Heart right ventricle (tissue), 16 donors: ENCODE results near the gene URAD. TPM values are rescaled to one million over a fixed set of nuclear protein-coding genes. Genes with fewer than 3 reads are reported as not detected.

Experiments used
- ATAC-seq, 8 donors: fragments of 200-7000 bp; cut with Tn5 transposase; one replicate each; pipeline ENCODE4 v1.9.1; 2020; ENCODE audit warnings: mild to moderate bottlenecking in 8 of 8, moderate library complexity in 8 of 8, moderate number of reproducible peaks in 1 of 8
- DNase-seq, 2 donors: peaks; one replicate each; pipeline ENCODE4 v3.0.0-alpha.2; 2020
- H3K27ac ChIP-seq, 10 donors: fragments of 200-600 bp; sonication (generic) in 2 of 10; one replicate each; pipeline versions ENCODE4 v1.5.0 to v1.8.0; 2020 to 2022; ENCODE audit warnings: mild to moderate bottlenecking in 3 of 10
- H3K27me3 ChIP-seq, 7 donors: fragments of 200-600 bp; one replicate each; pipeline ENCODE4 v1.8.0; 2021 to 2022; ENCODE audit warnings: mild to moderate bottlenecking in 2 of 7
- H3K36me3 ChIP-seq, 9 donors: fragments of 200-600 bp; sonication (generic) in 1 of 9; one replicate each; pipeline versions ENCODE4 v1.5.0 to v1.8.0; 2020 to 2022; ENCODE audit warnings: mild to moderate bottlenecking in 2 of 9
- H3K4me1 ChIP-seq, 9 donors: fragments of 200-600 bp; sonication (generic) in 1 of 9; one replicate each; pipeline versions ENCODE4 v1.5.0 to v1.8.0; 2020 to 2022; ENCODE audit warnings: mild to moderate bottlenecking in 4 of 9
- H3K4me3 ChIP-seq, 10 donors: fragments of 200-600 bp; sonication (generic) in 2 of 10; one replicate each; pipeline versions ENCODE4 v1.5.0 to v1.8.0; 2020 to 2022; ENCODE audit warnings: mild to moderate bottlenecking in 7 of 10, moderate library complexity in 2 of 10
- H3K9me3 ChIP-seq, 11 donors: fragments of 200-600 bp in 10 of 11; sonication (generic) in 2 of 11; one replicate each; pipeline versions ENCODE4 v1.5.0 to v1.8.0; 2013 to 2022; ENCODE audit warnings: mild to moderate bottlenecking in 2 of 11, control low read depth in 1 of 11, moderate library complexity in 1 of 11
- WGBS, 2 donors: extraction: QIAGEN DNeasy Blood & Tissue Kit; methylation state at CpG; one replicate each; pipeline ENCODE4 v1.1.7; 2013; ENCODE audit warnings: inconsistent platforms in 1 of 2; 5-methylcytosine and 5-hydroxymethylcytosine counted together
- intact Hi-C, 10 donors: fragments of 100-400 bp; cut with DNase I; formaldehyde crosslinking; loops; one replicate each; pipeline versions ENCODE4 v1.11.1 to v1.14.2; 2022
- polyA plus RNA-seq, 2 donors: library from polyadenylated mRNA; stranded (reverse); fragments of 200-250 nt; gene quantifications; one replicate each; pipeline ENCODE4 v1.2.3, GENCODE V29; 2013
- total RNA-seq, 10 donors: library from RNA; stranded (reverse); fragmentation: NEBNext Ultra II Directional in 3 of 10; extraction: Animal tissue kit (Norgen Biotek cat#: 25700) in 3 of 10; gene quantifications; one replicate each; pipeline versions ENCODE4 v1.2.1 to v1.2.4, GENCODE V29; 2021 to 2023
- TF ChIP-seq, protein P1 (sequence below), 9 donors: fragments of 200-600 bp; sonication (generic) in 2 of 9; IDR thresholded peaks; one replicate each; pipeline versions ENCODE4 v1.5.0 to v1.8.0; 2021 to 2022; ENCODE audit warnings: antibody characterized with exemption in 9 of 9, mild to moderate bottlenecking in 5 of 9, moderate library complexity in 1 of 9
- donor health status: Arrhythmogenic right ventricular cardiomyopathy.
- donor health status: ischemic (EF 13 %, LVEDD 7.1; RV severe dilation, severe dysfunction).
- donor health status: healthy with polysubstance abuse.
- donor health status: DM: no; HTN: yes; CAD: no.
- donor health status: DM: no; HTN: no; CAD: no.
- donor health status: ischemic (EF 25% LVEDD 6.9; RV normal size, moderate dysfunction).
- donor health status: ischemic (EF 25% LVEDD 5.7; RV mildly dilated, moderate dysfunction).
- donor health status: healthy.
- donor health status: DM: yes; HTN: yes; CAD: no.
- donor health status: Ischemic cardiomyopathy.
- donor health status: ischemic (EF 35%, LVEDD 5.7; RV mildly dilated, moderate dysfunction).
- donor health status: nonischemic (EF 11% LVEDD 7.7; RV severe dilation, severe dysfunction).
- donor health status: DM: yes; HTN: yes; CAD: no.
- donor health status: PGD.
- donor health status: ischemic (EF 29% LVEDD 5.4; RV normal size, mild dysfunction).
- donor health status: nonischemic (EF 23%, LVEDD 6.1; RV moderate dilation, normal function).

Gene URAD
- total and polyA plus RNA-seq, 12 donors: 0.07 TPM; not detected in 11

DNA sequence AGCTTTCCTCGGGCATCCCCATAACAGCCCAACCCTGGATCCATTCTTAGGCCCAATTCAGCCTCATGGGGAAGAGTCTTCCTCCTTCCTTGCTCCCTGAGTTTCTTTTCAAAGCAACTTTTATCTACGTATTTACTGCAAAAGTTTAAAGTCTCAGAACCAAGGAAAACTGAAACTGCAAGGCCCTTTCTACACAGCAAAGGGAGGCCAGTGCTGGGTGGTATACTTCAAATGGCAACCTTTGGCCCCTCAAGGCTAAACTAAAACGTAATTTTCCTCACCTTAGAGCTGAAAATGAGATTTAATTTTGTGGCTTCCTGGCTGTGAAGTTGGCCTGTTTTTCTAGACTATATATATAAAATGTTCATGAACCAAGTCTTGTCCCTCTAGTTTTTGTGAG is 25.0 kb downstream of the URAD start:
- Histone ChIP-seq H3K36me3 (no peaks in the 10 kb centered on the region), H3K4me3 (no peak overlapping the region), H3K27ac (no peak overlapping the region), H3K9me3 (no peaks in the 10 kb centered on the region), H3K4me1 (peaks cover 3 to 43% (median 29%) of the 10 kb centered on the region in 9 donors), H3K27me3 (peaks cover 45 to 100% (median 100%) of the 10 kb centered on the region in 7 donors)
- intact Hi-C loops: no loop called here
- TF ChIP-seq, protein P1, sequence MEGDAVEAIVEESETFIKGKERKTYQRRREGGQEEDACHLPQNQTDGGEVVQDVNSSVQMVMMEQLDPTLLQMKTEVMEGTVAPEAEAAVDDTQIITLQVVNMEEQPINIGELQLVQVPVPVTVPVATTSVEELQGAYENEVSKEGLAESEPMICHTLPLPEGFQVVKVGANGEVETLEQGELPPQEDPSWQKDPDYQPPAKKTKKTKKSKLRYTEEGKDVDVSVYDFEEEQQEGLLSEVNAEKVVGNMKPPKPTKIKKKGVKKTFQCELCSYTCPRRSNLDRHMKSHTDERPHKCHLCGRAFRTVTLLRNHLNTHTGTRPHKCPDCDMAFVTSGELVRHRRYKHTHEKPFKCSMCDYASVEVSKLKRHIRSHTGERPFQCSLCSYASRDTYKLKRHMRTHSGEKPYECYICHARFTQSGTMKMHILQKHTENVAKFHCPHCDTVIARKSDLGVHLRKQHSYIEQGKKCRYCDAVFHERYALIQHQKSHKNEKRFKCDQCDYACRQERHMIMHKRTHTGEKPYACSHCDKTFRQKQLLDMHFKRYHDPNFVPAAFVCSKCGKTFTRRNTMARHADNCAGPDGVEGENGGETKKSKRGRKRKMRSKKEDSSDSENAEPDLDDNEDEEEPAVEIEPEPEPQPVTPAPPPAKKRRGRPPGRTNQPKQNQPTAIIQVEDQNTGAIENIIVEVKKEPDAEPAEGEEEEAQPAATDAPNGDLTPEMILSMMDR (IDR thresholded peaks at IDR 0.05): no peak
- ATAC-seq (no peak), DNase-seq (no peak)
- 72 to 74% methylated on average over 3 of the region's 3 CpGs for WGBS, 2 donors

GRCh38 chr13:27962982-27963381 is 25.5 kb downstream of the URAD start:
- WGBS, 2 donors: 59 to 64% methylated on average over 9 of the region's 9 CpGs
- ATAC-seq (no peak), DNase-seq (no peak)
- Histone ChIP-seq H3K36me3 (no peaks in the 10 kb centered on the region), H3K9me3 (no peaks in the 10 kb centered on the region), H3K4me1 (peaks cover 3 to 38% (median 24%) of the 10 kb centered on the region in 9 donors), H3K27ac (no peak overlapping the region), H3K4me3 (no peak overlapping the region), H3K27me3 (peaks cover 40 to 100% (median 100%) of the 10 kb centered on the region in 7 donors)
- TF ChIP-seq, protein P1 (IDR thresholded peaks at IDR 0.05): no peak
- intact Hi-C loops: no loop called here

- Histone ChIP-seq H3K4me3 (no peak overlapping the region), H3K27ac (no peak overlapping the region), H3K9me3 (no peaks in the 10 kb centered on the region), H3K4me1 (peaks cover 3 to 35% (median 22%) of the 10 kb centered on the region in 9 donors), H3K36me3 (no peaks in the 10 kb centered on the region), H3K27me3 (peaks cover 33 to 100% (median 100%) of the 10 kb centered on the region in 7 donors)
- ATAC-seq (no peak), DNase-seq (no peak)
- WGBS, 2 donors: 40 to 55% methylated on average over 6 of the region's 6 CpGs
- TF ChIP-seq, protein P1 (IDR thresholded peaks at IDR 0.05): no peak
- intact Hi-C loops: no loop called here
These were observed 26.2 kb downstream of the URAD start for GRCh38 chr13:27962128-27962841.

DNA sequence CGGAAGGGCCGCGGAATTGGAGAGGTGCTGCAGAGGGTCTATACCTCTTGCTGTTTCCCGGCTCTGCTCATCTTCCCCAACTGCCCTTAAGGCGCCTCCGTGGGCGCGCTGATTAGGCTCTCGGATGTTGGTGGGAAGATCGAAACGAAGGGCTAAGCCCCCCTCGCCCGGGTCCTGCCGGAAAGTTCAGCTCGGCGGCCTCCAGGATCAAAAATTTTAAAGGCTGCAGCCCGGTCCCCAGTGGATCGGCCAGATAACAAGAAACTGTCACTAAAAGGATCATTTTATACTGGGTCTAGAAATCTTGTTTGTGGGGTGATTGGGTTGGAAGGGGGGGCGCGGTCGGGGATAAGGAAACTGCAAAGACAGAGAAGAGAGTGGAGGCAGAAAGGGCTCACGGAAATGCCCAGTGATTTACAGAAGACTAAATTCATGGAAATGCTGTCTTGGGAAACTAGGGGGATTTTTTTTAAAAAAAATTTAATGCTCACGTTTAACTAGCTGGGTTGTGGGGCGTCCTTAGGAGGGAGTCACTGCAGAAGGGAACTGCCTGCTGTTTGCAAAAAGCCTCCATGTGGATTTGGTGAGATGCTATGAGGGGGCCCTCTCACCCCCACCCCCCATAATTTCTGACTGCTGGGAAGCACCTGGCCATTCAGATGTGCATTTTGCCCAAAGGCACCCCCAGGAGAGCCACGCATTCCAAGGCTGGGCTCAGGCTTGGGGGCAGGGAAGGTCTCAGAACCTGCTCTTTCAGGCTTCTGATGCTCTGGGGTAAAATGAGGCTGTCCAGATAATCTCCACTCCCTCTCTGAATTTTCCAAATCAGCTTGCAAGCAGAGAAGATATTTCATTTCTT is 27.0 kb downstream of the URAD start:
- ATAC-seq: peak in 1 of 8 donors; percentile 13
- Histone ChIP-seq H3K9me3 (no peaks in the 10 kb centered on the region), H3K36me3 (no peaks in the 10 kb centered on the region), H3K27ac (no peak overlapping the region), H3K27me3 (peaks cover 27 to 100% (median 100%) of the 10 kb centered on the region in 7 donors), H3K4me1 (peaks cover 3 to 27% (median 22%) of the 10 kb centered on the region in 9 donors), H3K4me3 (peak overlapping the region in 9 of 10 donors; percentile 17 to 46 (median 34))
- intact Hi-C loops: no loop called here
- TF ChIP-seq, protein P1 (IDR thresholded peaks at IDR 0.05): no peak
- 11 to 12% methylated on average over 25 of the region's 25 CpGs for WGBS, 2 donors
- DNase-seq: no peak
